Measurements from ENCODE around the gene PRM2.

PRM2 gene

DNA sequence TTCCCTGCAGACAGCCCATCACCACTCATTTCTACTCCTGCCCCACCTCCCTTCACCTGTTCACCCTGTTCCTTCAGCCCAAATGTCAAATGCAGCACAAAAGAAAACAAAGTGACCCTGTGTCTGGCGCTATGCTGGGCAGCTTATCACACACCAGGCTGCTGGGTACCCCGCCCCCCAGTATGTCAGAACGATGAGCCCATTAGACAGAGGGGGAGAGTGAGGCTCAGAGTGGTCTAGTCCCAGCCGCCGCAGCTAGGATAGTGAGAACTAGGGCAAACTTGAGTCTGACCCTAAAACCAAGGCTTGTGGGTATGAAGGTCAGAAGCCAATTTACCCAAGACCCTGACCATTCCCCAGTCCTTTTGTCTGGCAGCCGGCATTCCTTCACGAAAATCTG lies 11.2 kb downstream of the PRM2 start:
- DNase-seq (ENCODE audit: low read depth): no peak
- H3K27me3 ChIP-seq (replicated peaks; ENCODE audit: control insufficient read depth, insufficient read depth, low read length): peaks cover 4% of the 10 kb centered on the region
- H3K4me1 ChIP-seq (ENCODE audit: control insufficient read depth, insufficient read depth, low read length): no peaks in the 10 kb centered on the region
- H3K9ac ChIP-seq (ENCODE audit: low read length): no peak overlapping the region
- H3K4me3 ChIP-seq (ENCODE audit: low read length): no peak overlapping the region
- H3K36me3 ChIP-seq (ENCODE audit: control insufficient read depth, insufficient read depth, low read length, severe bottlenecking): no peaks in the 10 kb centered on the region
- H3K9me3 ChIP-seq (ENCODE audit: control insufficient read depth, low read length): no peaks in the 10 kb centered on the region

GRCh38 chr16:11264155-11264832 lies 12.0 kb downstream of the PRM2 start:
- no peak overlapping the region for H3K4me3 ChIP-seq (ENCODE audit: low read length)
- no peak for DNase-seq (ENCODE audit: low read depth)
- peaks cover 5% of the 10 kb centered on the region for H3K4me1 ChIP-seq (ENCODE audit: control insufficient read depth, insufficient read depth, low read length)
- peaks cover 4% of the 10 kb centered on the region for H3K27me3 ChIP-seq (replicated peaks; ENCODE audit: control insufficient read depth, insufficient read depth, low read length)
- no peaks in the 10 kb centered on the region for H3K36me3 ChIP-seq (ENCODE audit: control insufficient read depth, insufficient read depth, low read length, severe bottlenecking)
- H3K9me3 ChIP-seq (ENCODE audit: control insufficient read depth, low read length): no peaks in the 10 kb centered on the region
- H3K9ac ChIP-seq (ENCODE audit: low read length): no peak overlapping the region

- Histone ChIP-seq H3K36me3 (ENCODE audit: control insufficient read depth, insufficient read depth, low read length, severe bottlenecking) (no peaks in the 10 kb centered on the region), H3K27me3 (replicated peaks; ENCODE audit: control insufficient read depth, insufficient read depth, low read length) (peaks cover 4% of the 10 kb centered on the region), H3K4me3 (ENCODE audit: low read length) (no peak overlapping the region), H3K9me3 (ENCODE audit: control insufficient read depth, low read length) (no peaks in the 10 kb centered on the region), H3K4me1 (ENCODE audit: control insufficient read depth, insufficient read depth, low read length) (peaks cover 10% of the 10 kb centered on the region), H3K9ac (ENCODE audit: low read length) (no peak overlapping the region)
- DNase-seq (ENCODE audit: low read depth): no peak
Observed at GRCh38 chr16:11263737-11264136, 12.5 kb downstream of the PRM2 start.

DNA sequence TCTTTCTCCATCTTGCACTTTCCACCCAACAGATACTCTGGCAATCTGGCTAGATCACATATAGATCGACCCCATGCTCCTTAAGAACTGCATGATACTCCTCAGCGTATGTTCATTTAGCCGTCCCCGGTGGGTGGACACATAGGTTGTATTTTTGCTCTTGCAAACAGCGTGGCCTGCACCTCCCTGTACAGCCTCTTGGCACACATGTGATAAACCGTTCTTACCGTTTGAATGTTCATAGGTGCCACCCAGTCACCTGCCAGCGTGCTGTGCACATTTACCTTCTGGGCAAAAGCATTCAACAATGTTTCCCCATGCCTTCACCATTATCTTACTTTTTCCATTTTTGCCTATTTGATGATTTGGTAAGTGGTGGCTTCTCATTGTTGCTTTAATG lies 13.4 kb downstream of the PRM2 start:
- no peak for DNase-seq (ENCODE audit: low read depth)

DNA sequence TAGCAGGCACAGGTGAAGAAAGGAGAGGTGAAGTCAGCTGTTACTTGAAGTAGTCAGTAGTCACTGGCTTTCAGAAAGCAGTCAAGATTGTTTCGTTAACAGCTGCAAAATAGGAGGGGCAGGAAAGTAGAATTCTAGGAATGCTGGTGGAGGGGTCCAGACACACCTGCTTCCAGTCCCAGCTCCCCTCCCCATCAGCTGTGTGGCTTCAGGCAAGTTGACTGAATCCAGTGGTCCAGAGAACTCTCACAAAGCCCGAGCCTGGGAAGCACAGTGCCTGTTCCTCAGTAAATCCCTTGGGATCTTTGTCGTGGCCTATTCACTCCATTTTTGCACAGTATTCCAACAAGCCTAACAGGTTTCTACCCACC lies 15.7 kb downstream of the PRM2 start:
- Histone ChIP-seq H3K9ac (ENCODE audit: low read length) (no peak overlapping the region), H3K27me3 (replicated peaks; ENCODE audit: control insufficient read depth, insufficient read depth, low read length) (peaks cover 2% of the 10 kb centered on the region), H3K4me1 (ENCODE audit: control insufficient read depth, insufficient read depth, low read length) (peaks cover 18% of the 10 kb centered on the region), H3K9me3 (ENCODE audit: control insufficient read depth, low read length) (no peaks in the 10 kb centered on the region), H3K36me3 (ENCODE audit: control insufficient read depth, insufficient read depth, low read length, severe bottlenecking) (no peaks in the 10 kb centered on the region), H3K4me3 (ENCODE audit: low read length) (no peak overlapping the region)
- no peak for DNase-seq (ENCODE audit: low read depth)

More for the DNA sequence above, 13.4 kb downstream of the PRM2 start:
- Histone ChIP-seq H3K27me3 (replicated peaks; ENCODE audit: control insufficient read depth, insufficient read depth, low read length) (peaks cover 4% of the 10 kb centered on the region), H3K36me3 (ENCODE audit: control insufficient read depth, insufficient read depth, low read length, severe bottlenecking) (no peaks in the 10 kb centered on the region), H3K9ac (ENCODE audit: low read length) (no peak overlapping the region), H3K4me3 (ENCODE audit: low read length) (no peak overlapping the region), H3K9me3 (ENCODE audit: control insufficient read depth, low read length) (no peaks in the 10 kb centered on the region), H3K4me1 (ENCODE audit: control insufficient read depth, insufficient read depth, low read length) (peaks cover 13% of the 10 kb centered on the region)

- DNase-seq (ENCODE audit: low read depth): no peak
- H3K9me3 ChIP-seq (ENCODE audit: control insufficient read depth, low read length): no peaks in the 10 kb centered on the region
- H3K36me3 ChIP-seq (ENCODE audit: control insufficient read depth, insufficient read depth, low read length, severe bottlenecking): no peaks in the 10 kb centered on the region
- no peak overlapping the region for H3K4me3 ChIP-seq (ENCODE audit: low read length)
- H3K9ac ChIP-seq (ENCODE audit: low read length): no peak overlapping the region
- peaks cover 18% of the 10 kb centered on the region for H3K4me1 ChIP-seq (ENCODE audit: control insufficient read depth, insufficient read depth, low read length)
- H3K27me3 ChIP-seq (replicated peaks; ENCODE audit: control insufficient read depth, insufficient read depth, low read length): no peaks in the 10 kb centered on the region
Observed at GRCh38 chr16:11259655-11260595, 16.4 kb downstream of the PRM2 start.

- peak; percentile 21 for DNase-seq (ENCODE audit: low read depth)
- Histone ChIP-seq H3K9ac (ENCODE audit: low read length) (no peak overlapping the region), H3K36me3 (ENCODE audit: control insufficient read depth, insufficient read depth, low read length, severe bottlenecking) (no peaks in the 10 kb centered on the region), H3K9me3 (ENCODE audit: control insufficient read depth, low read length) (no peaks in the 10 kb centered on the region), H3K27me3 (replicated peaks; ENCODE audit: control insufficient read depth, insufficient read depth, low read length) (no peaks in the 10 kb centered on the region), H3K4me3 (ENCODE audit: low read length) (peak overlapping the region; percentile 44), H3K4me1 (ENCODE audit: control insufficient read depth, insufficient read depth, low read length) (peaks cover 22% of the 10 kb centered on the region)
Observed at GRCh38 chr16:11258553-11259492, 17.5 kb downstream of the PRM2 start.

GRCh38 chr16:11257131-11257938 lies 18.9 kb downstream of the PRM2 start:
- peak; percentile 88 for DNase-seq (ENCODE audit: low read depth)
- peak overlapping the region; percentile 88 for H3K9ac ChIP-seq (ENCODE audit: low read length)
- peaks cover 22% of the 10 kb centered on the region for H3K4me1 ChIP-seq (ENCODE audit: control insufficient read depth, insufficient read depth, low read length)
- H3K27me3 ChIP-seq (replicated peaks; ENCODE audit: control insufficient read depth, insufficient read depth, low read length): no peaks in the 10 kb centered on the region
- H3K4me3 ChIP-seq (ENCODE audit: low read length): peak overlapping the region; percentile 86
- no peaks in the 10 kb centered on the region for H3K9me3 ChIP-seq (ENCODE audit: control insufficient read depth, low read length)
- no peaks in the 10 kb centered on the region for H3K36me3 ChIP-seq (ENCODE audit: control insufficient read depth, insufficient read depth, low read length, severe bottlenecking)

- peaks cover 22% of the 10 kb centered on the region for H3K4me1 ChIP-seq (ENCODE audit: control insufficient read depth, insufficient read depth, low read length)
- H3K9me3 ChIP-seq (ENCODE audit: control insufficient read depth, low read length): no peaks in the 10 kb centered on the region
- DNase-seq (ENCODE audit: low read depth): peak; percentile 83
- H3K4me3 ChIP-seq (ENCODE audit: low read length): peak overlapping the region; percentile 86
- H3K36me3 ChIP-seq (ENCODE audit: control insufficient read depth, insufficient read depth, low read length, severe bottlenecking): no peaks in the 10 kb centered on the region
- peak overlapping the region; percentile 88 for H3K9ac ChIP-seq (ENCODE audit: low read length)
- no peaks in the 10 kb centered on the region for H3K27me3 ChIP-seq (replicated peaks; ENCODE audit: control insufficient read depth, insufficient read depth, low read length)
Observed at GRCh38 chr16:11256661-11257130, 19.6 kb downstream of the PRM2 start.
